K562 (cell line): ENCODE data around the gene BEST1. TPM values are rescaled to one million over a fixed set of nuclear protein-coding genes. Genes with fewer than 3 reads are reported as not detected.

Experiments used
- BCOR ChIP-seq: fragments of 450-650 bp; IDR thresholded peaks from 2 replicates; pipeline ENCODE4 v1.6.1; 2016
- CUX1 ChIP-seq: fragments of 200-800 bp; sonication (Bioruptor generic); IDR thresholded peaks from 2 replicates; pipeline ENCODE4 v1.6.1; 2016; ENCODE audit warnings: missing genetic modification characterization, missing compliant biosample characterization
- ETV6 ChIP-seq, 3 experiments: fragments of 150-350 bp in 1 of 3; sonication (generic) in 1 of 3; formaldehyde crosslinking in 1 of 3; IDR thresholded peaks; 2 replicates each; pipeline versions ENCODE4 v1.6.1 to v1.8.0; 2014 to 2022; ENCODE audit warnings: borderline replicate concordance in 2 of 3, low read depth in 2 of 3, antibody characterized with exemption in 1 of 3, low read length in 1 of 3, mild to moderate bottlenecking in 1 of 3, missing genetic modification reagents in 1 of 3
- GTF3C2 ChIP-seq: IDR thresholded peaks from 3 replicates; pipeline ENCODE4 v1.6.1; 2011; ENCODE audit warnings: borderline replicate concordance, mild to moderate bottlenecking, moderate library complexity; ENCODE audit not compliant: insufficient read length; ENCODE audit errors: extremely low read depth
- KAT8 ChIP-seq: fragments of 450-650 bp; IDR thresholded peaks from 2 replicates; pipeline ENCODE4 v1.6.1; 2016; ENCODE audit warnings: low read depth, mild to moderate bottlenecking
- NUFIP1 ChIP-seq: fragments of 450-650 bp; IDR thresholded peaks from 2 replicates; pipeline ENCODE4 v1.6.1; 2018; ENCODE audit not compliant: partially characterized antibody
- RBM15 ChIP-seq: fragments of 200-400 bp; formaldehyde crosslinking; IDR thresholded peaks from 2 replicates; pipeline ENCODE4 v1.6.1; 2018; ENCODE audit warnings: mild to moderate bottlenecking, low read length, moderate library complexity; ENCODE audit not compliant: insufficient read depth
- RCOR1 ChIP-seq, 2 experiments: IDR thresholded peaks; 2 replicates each; pipeline ENCODE4 v1.6.1; 2012; ENCODE audit warnings: low read depth in 2 of 2, low read length in 2 of 2, borderline replicate concordance in 1 of 2, improper control_type of control experiment in 1 of 2
- SIN3B ChIP-seq: fragments of 450-650 bp; IDR thresholded peaks from 2 replicates; pipeline ENCODE4 v1.6.1; 2017; ENCODE audit warnings: low read depth, mild to moderate bottlenecking, moderate library complexity
- SMARCA5 ChIP-seq: fragments of 450-650 bp; IDR thresholded peaks from 2 replicates; pipeline ENCODE4 v1.6.1; 2016
- SRSF3 ChIP-seq: fragments of 200-400 bp; formaldehyde crosslinking; IDR thresholded peaks from 2 replicates; pipeline ENCODE4 v1.6.1; 2016; ENCODE audit warnings: mild to moderate bottlenecking, low read length, moderate library complexity; ENCODE audit not compliant: insufficient read depth
- TAF1 ChIP-seq: IDR thresholded peaks from 2 replicates; pipeline ENCODE4 v1.6.1; 2011; ENCODE audit warnings: mild to moderate bottlenecking, low read length, moderate library complexity; ENCODE audit not compliant: insufficient read depth, control insufficient read depth, severe bottlenecking; ENCODE audit errors: extremely low read depth
- TCF7 ChIP-seq: sonication (generic); IDR thresholded peaks from 2 replicates; pipeline ENCODE4 v1.6.1; 2016; ENCODE audit warnings: antibody characterized with exemption, borderline replicate concordance
- ZFX ChIP-seq: sonication (generic); formaldehyde crosslinking; IDR thresholded peaks from 2 replicates; pipeline ENCODE4 v1.8.0; 2022; ENCODE audit warnings: mild to moderate bottlenecking, missing genetic modification reagents, moderate library complexity
- ZNF232 ChIP-seq: sonication (generic); formaldehyde crosslinking; IDR thresholded peaks from 2 replicates; pipeline ENCODE4 v1.8.0; 2022; ENCODE audit warnings: mild to moderate bottlenecking, missing genetic modification reagents
- ZNF639 ChIP-seq, 2 experiments: fragments of 200-800 bp in 1 of 2; sonication (Bioruptor generic) in 1 of 2; sonication (generic) in 1 of 2; formaldehyde crosslinking in 1 of 2; IDR thresholded peaks in 1 of 2; conservative IDR thresholded peaks in 1 of 2; 2 replicates each; pipeline versions ENCODE4 v1.5.0 to v1.6.1; 2016 to 2020; ENCODE audit warnings: missing compliant biosample characterization in 1 of 2, missing genetic modification characterization in 1 of 2, missing genetic modification reagents in 1 of 2
- polyA plus RNA-seq, 8 experiments: library from polyadenylated mRNA; depleted of rRNA in 4 of 8; stranded (reverse) in 5 of 8; unstranded in 3 of 8; fragments of >200 nt; fragmentation: Nextera tagmentation in 2 of 8; fragmentation: Illumina TruSeq in 1 of 8; extraction: Ambion mirVana in 2 of 8; extraction: Trizol in 1 of 8; gene quantifications; 2 replicates each; pipeline versions ENCODE4 v1.2.1 to v1.2.3, GENCODE V29; 2011 to 2014; ENCODE audit warnings: inconsistent platforms in 1 of 8, missing spikeins in 1 of 8
- total RNA-seq, 7 experiments: library from RNA; depleted of rRNA in 6 of 7; stranded (reverse); fragments of >200 nt in 6 of 7; fragmentation: Illumina TruSeq in 2 of 7; extraction: Trizol in 2 of 7; gene quantifications; 2 replicates each; pipeline versions ENCODE4 v1.2.1 to v1.2.3, GENCODE V29; 2011 to 2021; ENCODE audit warnings: low replicate concordance in 1 of 7

BEST1 gene
- total and polyA plus RNA-seq, 9 of the 15 experiments (the other 6 are each of a cell fraction or from before 2014, with no cell fraction given): 0.07 to 1.3 (median 0.40) TPM

GRCh38 chr11:61967116-61967923, 17.2 kb downstream of the BEST1 start, which contains the start of gene FTH1 (continued):
- TF ChIP-seq TCF7: no peak
- TF ChIP-seq ZNF232 (CRISPR knock-in tag): 0 out of 2 replicates have a peak, but pooled peaks have one; percentile 28
- no peak for TF ChIP-seq BCOR
- peak in 1 of 2 experiments; percentile 86; a peak in 2 of 4 replicates for TF ChIP-seq ZNF639 (CRISPR knock-in tag; conservative IDR thresholded peaks at IDR 0.05 in 1 of 2, IDR thresholded peaks at IDR 0.05 in 1 of 2)
- TF ChIP-seq KAT8: no peak
- no peak for TF ChIP-seq ETV6 (IDR thresholded peaks at IDR 0.05; ENCODE audit: borderline replicate concordance in 1 of 2, low read depth in 2 of 2, low read length in 1 of 2)
- 0 out of 2 replicates have a peak, but pooled peaks have one; percentile 25 for TF ChIP-seq ETV6 (CRISPR knock-in tag; IDR thresholded peaks at IDR 0.05; ENCODE audit: borderline replicate concordance)
- no peak for TF ChIP-seq SMARCA5
- 0 out of 4 replicates have a peak, but pooled peaks of 1 of the 2 experiments have one; percentile 19 for TF ChIP-seq RCOR1 (IDR thresholded peaks at IDR 0.05; ENCODE audit: borderline replicate concordance in 1 of 2, low read depth in 2 of 2, low read length in 2 of 2)
- no peak for TF ChIP-seq CUX1
- TF ChIP-seq TAF1: peak; percentile 91
- TF ChIP-seq RBM15: no peak
- TF ChIP-seq SIN3B: no peak
- no peak for TF ChIP-seq SRSF3
- peak; percentile 81 for TF ChIP-seq ZFX (CRISPR knock-in tag)
- TF ChIP-seq NUFIP1: no peak
- TF ChIP-seq GTF3C2: no peak
